NCI-H774 (cell line): ENCODE results near the gene FOXO4.

Experiments
- DNase-seq: peaks from one replicate; lab custom pipeline; 2025; lab: John Stamatoyannopoulos, UW

The FOXO4 gene

GRCh38 chrX:71140440-71140839 is 44.8 kb downstream of the FOXO4 start:
- no peak for DNase-seq

GRCh38 chrX:71143508-71143907 is 47.9 kb downstream of the FOXO4 start:
- no peak for DNase-seq

GRCh38 chrX:71144651-71145050 is 49.0 kb downstream of the FOXO4 start, which contains the start of gene NLGN3:
NLGN3 (plus strand) TSS chrX:71144841; CDS start chrX:71147750, 2,909 bp downstream.
- DNase-seq: no peak

GRCh38 chrX:71147496-71148277 is 52.0 kb downstream of the FOXO4 start:
- DNase-seq: no peak

- no peak for DNase-seq
Measured at GRCh38 chrX:71148278-71148663, 52.6 kb downstream of the FOXO4 start.

GRCh38 chrX:71151366-71151765 is 55.7 kb downstream of the FOXO4 start:
- no peak for DNase-seq
